Activated effector memory CD4-positive, alpha-beta T cell treated with anti-CD3 and anti-CD28 coated beads, Interleukin-2, amount 50 U/mL, for 16 hours (primary cell): ENCODE measurements around the gene OR4D1.
A peak's percentile ranks its signal among the peaks of the same experiment; 100 is the strongest.
"Not testable (repeated sequence)": the region's sequence is repeated elsewhere in the genome, so short reads cannot be mapped to it uniquely, and the experiment has no call there.

Source experiments
- DNase-seq: peaks from one replicate; pipeline ENCODE4 v3.0.0-alpha.2; 2020

OR4D1 gene

DNA sequence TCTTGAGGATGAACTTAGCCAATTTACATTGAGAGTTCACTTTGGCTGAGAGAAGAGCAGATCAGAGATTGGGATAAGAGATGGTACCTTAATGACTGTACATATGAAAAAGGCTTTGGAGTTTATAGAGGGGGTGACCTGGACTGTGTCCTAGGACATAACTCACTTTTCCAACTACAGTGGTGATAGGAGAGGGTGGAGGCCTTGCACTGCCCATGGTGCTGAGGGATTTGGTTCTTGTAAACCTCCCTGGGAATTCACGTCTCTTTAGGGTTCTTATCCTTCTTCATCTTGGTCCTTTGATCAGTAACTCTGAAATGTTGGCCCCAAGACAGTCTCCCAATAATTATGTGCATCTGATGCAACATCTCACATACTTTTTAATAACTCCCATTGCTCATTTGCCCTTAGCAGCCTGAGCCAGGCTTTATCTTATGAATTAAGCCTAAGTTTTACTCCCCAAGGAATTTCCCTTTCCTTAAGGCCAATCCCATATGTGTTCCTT is at the start of gene OR4D1:
TSS of gene OR4D1 (plus strand) at position 455 of the 505 bp plus-strand sequence. CDS start 6,770 bp downstream, outside the sequence.
- no peak for DNase-seq

DNA sequence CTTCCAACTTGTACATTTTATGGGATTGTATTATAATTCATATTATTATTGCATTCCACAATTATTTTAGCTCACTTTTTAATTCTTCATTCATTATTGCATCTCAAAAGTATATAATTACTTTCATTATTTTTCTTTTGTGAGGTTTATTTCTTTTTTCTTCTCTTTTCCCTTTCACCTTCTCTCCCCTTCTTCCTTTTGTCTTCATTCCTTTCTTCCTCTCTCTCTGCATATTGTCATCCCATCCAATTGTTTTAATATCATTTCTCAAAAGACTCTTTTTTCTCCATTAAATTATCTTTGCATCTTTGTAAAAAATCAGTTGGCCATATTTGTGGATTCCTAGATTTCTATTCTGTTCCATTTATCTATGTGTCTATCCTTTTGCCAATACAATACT is 47.7 kb upstream of the OR4D1 start:
- no peak for DNase-seq

DNA sequence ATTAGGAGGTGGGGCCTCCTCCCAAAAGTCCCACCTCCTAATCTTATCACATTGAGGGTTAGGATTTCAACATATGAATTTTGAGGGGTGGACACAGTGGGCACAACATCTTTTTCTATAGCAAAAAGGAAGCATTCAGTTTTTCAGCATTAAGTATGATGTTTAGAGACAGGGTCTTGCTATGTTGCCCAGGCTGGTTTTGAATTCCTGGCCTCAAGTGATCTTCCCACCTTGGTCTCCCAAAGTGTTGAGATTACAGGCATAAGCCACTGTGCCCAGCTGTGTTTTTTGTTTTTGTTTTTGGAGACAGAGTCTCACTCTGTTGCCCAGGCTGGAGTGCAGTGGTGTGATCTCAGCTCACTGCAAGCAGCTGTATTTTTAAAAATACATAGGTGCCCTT is 46.3 kb upstream of the OR4D1 start:
- not testable (repeated sequence) for DNase-seq

DNA sequence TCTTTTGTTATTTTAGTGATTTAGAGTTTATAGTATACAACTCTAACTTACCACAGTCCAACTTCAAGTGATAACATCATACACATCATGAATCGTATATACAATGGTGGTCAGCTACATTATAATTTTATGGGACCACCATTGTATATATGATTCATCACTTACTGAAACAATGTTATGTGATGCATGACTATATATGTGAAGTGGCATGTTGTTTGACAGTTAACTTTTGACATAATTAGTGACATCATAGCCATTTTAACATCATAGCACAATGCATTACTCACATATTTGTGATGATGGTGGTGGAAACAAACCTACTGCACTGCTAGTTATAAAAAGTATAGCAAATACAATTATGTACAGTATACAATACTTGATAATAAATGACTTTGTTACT is 43.1 kb upstream of the OR4D1 start:
- DNase-seq, result no peak

DNA sequence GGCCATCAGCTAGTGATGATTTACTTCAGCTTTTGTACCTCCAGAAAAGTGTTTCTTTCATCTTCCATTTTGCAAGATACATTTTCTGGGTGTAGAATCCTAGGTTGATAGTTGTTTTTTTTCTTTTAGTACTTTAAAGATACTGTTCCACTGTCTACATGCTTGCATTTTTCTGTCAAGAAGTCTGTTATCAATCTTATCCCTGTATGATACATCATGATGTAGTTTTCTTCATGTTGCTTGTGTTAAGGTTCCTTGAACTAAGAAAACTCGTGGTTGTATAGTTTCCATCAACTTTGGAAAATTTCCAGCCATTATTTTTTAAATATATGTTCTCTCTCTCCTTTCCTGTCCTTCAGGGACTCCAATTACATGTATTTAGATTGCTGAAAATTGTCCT is 40.9 kb upstream of the OR4D1 start:
- no peak for DNase-seq

GRCh38 chr17:58109197-58109596 is 39.0 kb upstream of the OR4D1 start:
- no peak for DNase-seq

DNA sequence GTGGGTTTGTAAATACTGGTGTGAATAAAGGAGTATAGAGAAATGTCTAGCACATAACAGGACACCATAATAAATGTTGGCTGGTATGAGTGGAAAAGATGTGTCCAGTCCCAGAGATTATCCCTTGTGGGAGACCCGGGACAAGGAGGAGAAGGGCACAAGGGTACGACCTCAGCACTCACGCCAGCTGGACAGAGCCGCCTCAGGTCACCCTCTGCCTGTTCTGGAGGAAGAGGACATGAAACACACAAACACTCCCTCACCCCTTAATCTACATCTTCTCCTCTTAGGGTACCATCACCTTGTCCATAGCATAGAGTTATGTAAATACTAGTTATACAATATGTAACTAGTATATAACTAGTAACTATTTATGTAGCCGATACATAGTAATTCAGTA is 38.2 kb upstream of the OR4D1 start:
- no peak for DNase-seq

DNA sequence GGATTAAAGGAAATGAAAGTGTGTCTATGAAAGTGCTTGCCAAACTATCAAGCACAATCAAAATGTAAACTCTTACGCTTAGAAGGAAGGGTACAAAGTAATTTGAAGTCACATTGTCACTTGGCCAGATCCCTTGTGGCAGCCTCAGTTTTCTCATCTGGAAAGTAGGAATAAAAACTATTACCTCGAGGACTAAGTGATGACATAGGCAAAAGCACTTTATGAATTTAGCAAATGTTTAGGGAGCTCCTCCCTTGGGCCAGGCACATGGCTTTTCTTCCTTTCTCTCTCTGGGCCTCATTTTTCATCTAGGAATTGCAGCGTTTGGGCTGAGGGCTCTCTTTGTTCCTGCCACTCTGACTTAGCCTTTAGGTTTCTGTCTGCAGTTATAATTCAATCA is 36.5 kb upstream of the OR4D1 start:
- no peak for DNase-seq

GRCh38 chr17:58112970-58113631 is 35.1 kb upstream of the OR4D1 start:
- peak; percentile 93 for DNase-seq

DNA sequence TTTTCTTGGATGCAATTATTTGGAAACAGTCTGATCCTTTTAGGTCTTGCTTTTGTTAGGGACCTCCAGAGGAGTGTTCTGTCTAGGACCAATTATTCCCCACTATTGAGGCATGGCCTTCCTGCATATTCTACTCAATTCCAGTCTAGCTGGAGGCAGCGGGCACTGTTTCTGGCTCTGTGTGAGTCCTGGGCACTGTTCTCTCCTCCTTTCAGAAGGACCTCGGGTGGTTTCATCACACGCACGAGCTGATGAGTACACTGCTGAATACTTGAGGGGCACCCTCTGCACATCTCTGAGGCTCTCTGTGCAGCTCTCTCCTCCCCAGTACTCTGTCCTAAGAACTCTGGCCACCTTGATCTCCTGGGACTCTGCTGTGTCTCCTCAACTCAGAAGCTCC is 34.2 kb upstream of the OR4D1 start:
- DNase-seq, result no peak

DNA sequence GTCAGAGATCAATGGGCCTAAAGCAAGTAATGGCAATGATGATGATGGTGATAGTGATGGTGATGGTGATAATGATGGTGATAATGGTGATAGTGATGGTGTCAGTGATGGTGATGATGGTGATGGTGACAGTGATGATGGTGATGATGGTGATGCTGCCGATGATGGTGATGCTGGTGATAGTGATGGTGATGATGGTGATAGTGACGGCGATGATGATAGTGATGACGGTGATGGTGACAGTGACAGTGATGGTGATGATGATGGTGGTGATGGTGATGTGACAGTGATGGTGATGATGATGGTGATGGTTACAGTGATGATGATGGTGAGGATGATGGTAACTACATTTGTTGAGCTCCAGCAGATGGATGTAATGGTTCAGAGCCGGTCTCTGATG is 30.8 kb upstream of the OR4D1 start:
- DNase-seq, result no peak

DNA sequence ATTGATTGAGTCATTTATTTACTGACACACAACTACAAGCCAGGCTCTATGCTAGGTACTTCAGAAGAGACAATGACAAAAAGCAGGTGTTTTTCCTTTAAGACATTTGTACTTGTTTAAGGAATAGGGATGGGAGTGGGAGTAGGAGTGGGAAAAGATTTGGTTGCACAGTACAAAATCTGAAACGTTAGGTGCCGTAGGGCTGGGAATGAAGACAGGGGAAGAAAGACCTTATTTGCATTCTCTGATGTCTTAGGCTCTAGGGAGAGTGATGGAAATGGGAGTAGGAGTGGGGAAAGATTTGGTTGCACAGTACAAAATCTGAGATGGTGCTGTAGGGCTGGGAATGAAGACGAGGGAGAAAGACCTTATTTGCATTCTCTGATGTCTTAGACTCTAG is 28.7 kb upstream of the OR4D1 start:
- DNase-seq, result no peak

DNA sequence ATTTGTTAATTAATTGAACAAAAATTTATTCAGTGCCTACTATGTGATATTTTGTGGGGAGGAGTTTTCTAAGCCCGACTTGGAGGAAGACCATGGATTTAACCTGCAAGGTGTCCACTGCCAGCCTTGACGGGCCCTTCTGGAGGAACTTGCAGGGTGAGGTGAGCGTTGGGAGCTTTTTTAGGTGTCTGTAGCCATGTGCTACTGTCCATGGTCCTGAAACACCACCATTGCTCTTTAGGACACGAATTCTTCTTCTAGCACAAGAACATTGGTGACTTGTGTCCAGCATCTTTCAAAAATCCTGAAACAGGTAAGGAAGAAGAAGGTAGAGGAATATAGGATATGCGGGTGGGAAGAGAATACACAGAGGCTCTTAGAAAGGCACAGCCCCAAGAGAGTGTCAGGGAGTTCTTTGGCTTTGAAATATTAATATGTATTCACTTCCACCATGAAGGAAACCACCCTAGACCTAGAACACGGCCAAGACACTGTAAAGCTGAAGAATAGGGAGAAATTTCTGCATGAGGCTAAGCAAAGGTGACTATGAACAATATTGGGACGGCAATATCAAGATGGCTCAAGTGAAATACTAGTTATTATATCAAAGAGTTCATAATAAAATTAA is 27.9 kb upstream of the OR4D1 start:
- DNase-seq, result no peak

GRCh38 chr17:58121925-58122324 is 26.3 kb upstream of the OR4D1 start:
- peak; percentile 66 for DNase-seq

DNA sequence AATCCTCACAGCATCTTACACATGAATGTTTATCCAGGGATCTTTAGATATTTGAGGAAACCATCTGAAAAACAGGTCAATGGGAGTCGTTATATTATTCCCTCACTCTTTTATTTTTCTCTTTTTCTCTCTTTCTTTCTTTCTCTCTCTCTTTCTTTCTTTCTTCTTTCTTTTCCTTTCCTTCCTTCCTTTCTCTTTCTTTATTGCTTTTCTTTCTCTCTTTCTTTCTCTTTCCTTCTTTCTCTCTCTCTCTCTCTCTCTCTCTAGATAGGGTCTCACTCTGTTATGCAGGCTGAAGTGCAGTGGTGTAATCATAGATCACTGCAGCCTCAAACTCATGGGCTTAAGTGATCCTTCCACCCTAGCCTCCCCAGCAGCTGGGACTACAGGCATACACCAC is 20.3 kb upstream of the OR4D1 start:
- no peak for DNase-seq

- not testable (repeated sequence) for DNase-seq
Measured at GRCh38 chr17:58132697-58133096, 15.5 kb upstream of the OR4D1 start.

GRCh38 chr17:58136669-58137279 is 11.4 kb upstream of the OR4D1 start:
- no peak for DNase-seq

DNA sequence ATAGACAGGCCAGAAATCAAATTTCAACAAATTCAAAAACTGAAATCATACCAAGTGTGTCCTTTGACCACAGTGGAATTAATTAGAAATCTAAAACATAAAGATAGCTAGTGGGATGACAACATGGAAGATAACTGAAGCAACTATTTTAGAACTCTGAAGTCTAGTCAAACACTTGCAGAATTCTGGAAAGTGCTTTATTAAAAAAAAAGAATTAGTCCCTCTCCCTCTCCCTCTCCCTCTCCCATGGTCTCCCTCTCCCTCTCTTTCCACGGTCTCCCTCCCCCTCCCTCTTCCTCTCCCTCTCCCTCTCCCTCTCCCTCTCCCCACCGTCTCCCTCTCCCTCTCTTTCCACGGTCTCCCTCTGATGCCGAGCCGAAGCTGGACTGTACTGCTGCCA is 6.7 kb upstream of the OR4D1 start:
- DNase-seq, result no peak

GRCh38 chr17:58143335-58143734 is 4.8 kb upstream of the OR4D1 start:
- not testable (repeated sequence) for DNase-seq

GRCh38 chr17:58144801-58145200 is 3.4 kb upstream of the OR4D1 start:
- DNase-seq, result no peak

- DNase-seq, result no peak
Measured at GRCh38 chr17:58148609-58149008, 425 bp downstream of the OR4D1 start.

DNA sequence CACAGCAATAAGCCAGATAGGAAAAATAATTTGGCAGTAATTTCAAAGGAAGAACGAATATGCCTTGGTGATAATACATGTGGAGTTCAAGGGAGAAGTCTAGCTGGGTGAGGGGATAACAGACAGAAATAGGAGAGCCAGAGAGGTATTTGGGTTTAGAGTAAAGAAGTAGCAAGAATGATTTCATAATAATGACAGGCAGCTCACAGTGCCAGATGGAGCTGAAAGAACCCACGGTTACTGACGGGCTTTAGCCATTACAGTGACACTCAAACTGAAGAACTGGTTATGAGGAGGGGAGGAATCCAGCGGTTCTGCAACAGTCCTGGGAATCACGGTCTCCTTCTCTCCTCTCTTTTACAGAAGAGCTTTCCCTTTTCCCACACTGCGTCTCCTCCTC is 2.2 kb downstream of the OR4D1 start:
- no peak for DNase-seq

- DNase-seq, result peak; percentile 78
Measured at GRCh38 chr17:58153046-58153445, 4.9 kb downstream of the OR4D1 start.

DNA sequence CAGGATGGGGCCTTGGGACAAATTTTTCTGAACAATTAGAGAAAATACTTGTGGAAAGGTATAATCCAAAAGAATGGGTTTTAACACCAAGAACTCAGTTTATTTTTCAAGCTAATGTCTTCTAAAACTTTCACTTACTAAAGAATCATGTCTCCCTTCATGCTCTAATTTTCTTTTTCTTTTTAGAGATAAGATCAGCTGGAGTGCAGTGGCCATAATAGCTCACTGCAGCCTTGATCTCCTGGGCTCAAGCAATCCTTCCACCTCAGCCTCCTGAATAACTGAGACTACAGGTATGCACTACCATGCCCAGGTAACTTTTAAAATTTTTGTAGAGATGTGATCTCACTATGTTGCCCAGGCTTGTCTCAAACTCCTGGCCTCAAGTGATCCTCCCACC is 5.5 kb downstream of the OR4D1 start:
- no peak for DNase-seq
